Mesendoderm (in vitro differentiated cells): ENCODE measurements around the gene COMMD1.

Experiments used
- DNase-seq: peaks from one replicate; pipeline ENCODE4 v3.0.0; 2013
- H2AK5ac ChIP-seq: 2 replicates; pipeline ENCODE4 v1.6.1; 2013; ENCODE audit warnings: low read length, inconsistent platforms
- H2BK120ac ChIP-seq: 2 replicates; pipeline ENCODE4 v1.6.1; 2013; ENCODE audit warnings: low read depth, mild to moderate bottlenecking, low read length, moderate library complexity, mixed read lengths
- H2BK15ac ChIP-seq: replicated peaks from 2 replicates; pipeline ENCODE4 v1.6.1; 2013; ENCODE audit warnings: low read depth, mild to moderate bottlenecking, moderate library complexity
- H2BK5ac ChIP-seq: 2 replicates; pipeline ENCODE4 v1.6.1; 2013; ENCODE audit warnings: low read length, inconsistent platforms
- H3K18ac ChIP-seq: 2 replicates; pipeline ENCODE4 v1.6.1; 2013; ENCODE audit warnings: mild to moderate bottlenecking, low read length, mixed read lengths
- H3K23ac ChIP-seq: one replicate; pipeline ENCODE4 v1.6.1; 2013; ENCODE audit warnings: low read length
- H3K27ac ChIP-seq: 2 replicates; pipeline ENCODE4 v1.5.1; 2013; ENCODE audit warnings: low read depth, mild to moderate bottlenecking, inconsistent platforms, low read length, moderate library complexity
- H3K27me3 ChIP-seq: 2 replicates; pipeline ENCODE4 v1.6.1; 2013; ENCODE audit warnings: low read length, control low read depth, mild to moderate bottlenecking, inconsistent platforms; ENCODE audit not compliant: insufficient read depth, poor library complexity
- H3K36me3 ChIP-seq: 2 replicates; pipeline ENCODE4 v1.6.1; 2013; ENCODE audit warnings: low read length, inconsistent platforms; ENCODE audit not compliant: control insufficient read depth, insufficient read depth
- H3K4ac ChIP-seq: one replicate; pipeline ENCODE4 v1.6.1; 2013; ENCODE audit warnings: low read depth, mild to moderate bottlenecking, low read length, moderate library complexity
- H3K4me1 ChIP-seq: 2 replicates; pipeline ENCODE4 v1.6.1; 2013; ENCODE audit warnings: low read depth, low read length, inconsistent platforms; ENCODE audit not compliant: control insufficient read depth
- H3K4me2 ChIP-seq: 2 replicates; pipeline ENCODE4 v1.6.1; 2013; ENCODE audit warnings: low read length
- H3K4me3 ChIP-seq: 2 replicates; pipeline ENCODE4 v1.5.1; 2013; ENCODE audit warnings: mild to moderate bottlenecking, low read length
- H3K56ac ChIP-seq: one replicate; pipeline ENCODE4 v1.6.1; 2013; ENCODE audit warnings: low read length
- H3K79me1 ChIP-seq: 2 replicates; pipeline ENCODE4 v1.6.1; 2013; ENCODE audit warnings: low read length, inconsistent platforms
- H3K79me2 ChIP-seq: 2 replicates; pipeline ENCODE4 v1.6.1; 2013; ENCODE audit warnings: mild to moderate bottlenecking, low read length; ENCODE audit not compliant: control insufficient read depth, insufficient read depth
- H3K9ac ChIP-seq: 2 replicates; pipeline ENCODE4 v1.6.1; 2013; ENCODE audit warnings: low read length, inconsistent platforms
- H4K5ac ChIP-seq: one replicate; pipeline ENCODE4 v1.6.1; 2013; ENCODE audit warnings: low read length
- H4K8ac ChIP-seq: one replicate; pipeline ENCODE4 v1.6.1; 2013; ENCODE audit warnings: low read depth, mild to moderate bottlenecking, control low read depth, low read length, moderate library complexity
- WGBS: extraction: QIAGEN DNeasy Blood & Tissue Kit; methylation state at CpG from one replicate; pipeline ENCODE4 v1.1.7; 2013; ENCODE audit warnings: low lambda C conversion rate, missing lambda C conversion rate; ENCODE audit not compliant: insufficient coverage; ENCODE audit errors: extremely low coverage; 5-methylcytosine and 5-hydroxymethylcytosine counted together

The COMMD1 gene

GRCh38 chr2:61988462-61989366 is 83.2 kb downstream of the COMMD1 start:
- Histone ChIP-seq H3K27ac (no peak overlapping the region), H3K4ac (no peak overlapping the region), H3K4me2 (no peak overlapping the region), H4K5ac (no peak overlapping the region), H3K36me3 (no peaks in the 10 kb centered on the region), H3K4me1 (no peaks in the 10 kb centered on the region), H3K9ac (no peak overlapping the region), H3K23ac (no peak overlapping the region), H2BK120ac (no peak overlapping the region), H3K79me2 (no peaks in the 10 kb centered on the region), H2AK5ac (no peak overlapping the region), H3K27me3 (no peaks in the 10 kb centered on the region), H3K56ac (no peak overlapping the region), H4K8ac (no peak overlapping the region), H3K79me1 (no peaks in the 10 kb centered on the region), H2BK15ac (no peak overlapping the region), H3K4me3 (no peak overlapping the region), H2BK5ac (no peak overlapping the region), H3K18ac (no peak overlapping the region)
- no CpG with 5 or more reads among the region's 6 CpGs for WGBS
- peak; percentile 13 for DNase-seq

DNA sequence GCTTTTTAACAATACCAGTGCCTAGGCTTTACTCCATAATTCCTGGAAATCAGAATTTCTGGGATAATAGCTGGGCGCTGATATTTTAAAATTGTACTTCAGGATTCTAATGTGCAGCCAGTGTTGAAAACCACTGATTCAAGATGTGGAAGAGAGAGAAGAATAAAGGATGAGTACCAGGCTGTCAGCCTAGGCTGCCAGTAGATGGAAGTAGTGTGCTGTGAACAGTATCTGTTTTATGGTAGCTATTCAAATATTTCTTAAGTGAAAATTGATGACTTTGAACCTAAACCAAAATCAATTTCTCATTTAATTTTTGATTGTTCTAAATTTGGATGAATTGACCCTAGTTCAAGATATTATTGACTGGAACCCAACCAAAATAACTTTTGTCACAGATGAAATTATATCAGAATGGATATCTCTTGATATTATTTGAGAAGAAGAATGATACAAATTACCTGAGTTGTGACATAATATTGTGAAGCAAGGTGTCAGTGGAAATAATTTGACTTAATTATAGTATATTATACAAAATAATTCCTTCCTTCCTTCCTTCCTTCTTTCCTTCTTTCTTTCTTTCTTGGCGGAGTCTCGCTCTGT is 88.0 kb downstream of the COMMD1 start:
- Histone ChIP-seq H2BK120ac (no peak overlapping the region), H3K9ac (no peak overlapping the region), H3K36me3 (no peaks in the 10 kb centered on the region), H4K8ac (no peak overlapping the region), H3K56ac (no peak overlapping the region), H3K27ac (no peak overlapping the region), H2AK5ac (no peak overlapping the region), H3K4me3 (no peak overlapping the region), H4K5ac (no peak overlapping the region), H3K79me2 (no peaks in the 10 kb centered on the region), H3K4me1 (no peaks in the 10 kb centered on the region), H3K27me3 (peaks cover 2% of the 10 kb centered on the region), H2BK15ac (no peak overlapping the region), H3K18ac (peak overlapping the region; percentile 18), H2BK5ac (no peak overlapping the region), H3K4me2 (no peak overlapping the region), H3K23ac (no peak overlapping the region), H3K79me1 (no peaks in the 10 kb centered on the region), H3K4ac (no peak overlapping the region)
- DNase-seq: peak; percentile 64
- no CpG with 5 or more reads among the region's 3 CpGs for WGBS

DNA sequence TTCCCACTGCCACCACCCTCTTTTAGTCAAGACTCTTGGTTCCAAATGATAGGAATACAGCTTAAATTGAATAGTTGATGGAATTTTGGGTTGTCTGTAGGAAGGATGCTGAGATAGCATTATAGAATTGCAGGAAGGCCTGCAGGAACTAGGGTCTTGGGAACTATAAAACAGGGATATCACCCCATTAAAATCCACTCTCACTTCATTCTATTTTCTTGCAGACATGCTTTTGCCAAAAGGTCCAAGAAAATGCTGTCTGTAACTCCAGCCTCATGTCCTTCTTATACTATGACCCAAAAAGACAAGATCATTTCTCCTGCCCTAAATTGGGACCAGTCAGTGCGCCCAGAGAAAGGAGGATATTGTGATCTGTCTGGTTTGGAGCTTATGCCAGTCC is 89.1 kb downstream of the COMMD1 start:
- H3K27me3 ChIP-seq: peaks cover 2% of the 10 kb centered on the region
- no peaks in the 10 kb centered on the region for H3K4me1 ChIP-seq
- H3K4me3 ChIP-seq: no peak overlapping the region
- H3K4me2 ChIP-seq: no peak overlapping the region
- no peaks in the 10 kb centered on the region for H3K79me2 ChIP-seq
- peak overlapping the region; percentile 50 for H3K23ac ChIP-seq
- peak overlapping the region; percentile 72 for H2AK5ac ChIP-seq
- H3K27ac ChIP-seq: no peak overlapping the region
- no CpG with 5 or more reads among the region's 1 CpG for WGBS
- no peak overlapping the region for H4K8ac ChIP-seq
- H3K56ac ChIP-seq: peak overlapping the region; percentile 47
- no peaks in the 10 kb centered on the region for H3K79me1 ChIP-seq
- no peak overlapping the region for H3K4ac ChIP-seq
- no peak for DNase-seq
- H2BK120ac ChIP-seq: peak overlapping the region; percentile 68
- H4K5ac ChIP-seq: no peak overlapping the region
- H3K18ac ChIP-seq: peak overlapping the region; percentile 40
- no peak overlapping the region for H2BK5ac ChIP-seq
- H3K9ac ChIP-seq: no peak overlapping the region
- no peaks in the 10 kb centered on the region for H3K36me3 ChIP-seq
- H2BK15ac ChIP-seq: no peak overlapping the region

DNA sequence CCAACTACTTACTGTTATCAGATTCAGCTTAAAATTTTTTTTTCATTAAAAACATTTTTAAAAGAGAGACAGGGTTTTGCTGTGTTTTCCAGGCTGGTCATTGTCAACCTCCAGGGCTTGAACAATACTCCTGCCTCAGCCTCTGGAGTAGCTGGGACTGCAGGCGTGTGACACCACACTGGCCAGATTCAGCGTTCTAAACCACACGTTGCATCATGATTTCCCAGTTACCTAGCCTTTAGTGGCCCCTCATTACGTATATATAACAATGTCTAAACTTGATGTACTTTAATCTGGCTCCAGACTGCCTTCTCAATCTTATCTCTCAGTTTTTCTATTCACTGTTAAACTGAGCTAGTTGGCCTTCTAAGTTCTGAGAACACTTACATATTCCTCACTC is 89.6 kb downstream of the COMMD1 start:
- Histone ChIP-seq H3K18ac (peak overlapping the region; percentile 40), H2BK15ac (no peak overlapping the region), H3K27ac (no peak overlapping the region), H3K27me3 (peaks cover 2% of the 10 kb centered on the region), H2BK120ac (peak overlapping the region; percentile 68), H2BK5ac (no peak overlapping the region), H3K9ac (no peak overlapping the region), H2AK5ac (no peak overlapping the region), H3K4me2 (no peak overlapping the region), H3K4me3 (no peak overlapping the region), H4K5ac (no peak overlapping the region), H3K79me1 (no peaks in the 10 kb centered on the region), H3K4ac (no peak overlapping the region), H3K23ac (no peak overlapping the region), H4K8ac (no peak overlapping the region), H3K79me2 (no peaks in the 10 kb centered on the region), H3K36me3 (no peaks in the 10 kb centered on the region), H3K56ac (peak overlapping the region; percentile 65), H3K4me1 (no peaks in the 10 kb centered on the region)
- DNase-seq: no peak
- WGBS: no CpG with 5 or more reads among the region's 4 CpGs

- Histone ChIP-seq H3K56ac (no peak overlapping the region), H3K4me2 (no peak overlapping the region)
- WGBS: no CpG with 5 or more reads among the region's 2 CpGs
Measured at GRCh38 chr2:61995515-61995914, 90.0 kb downstream of the COMMD1 start.

More at GRCh38 chr2:61995515-61995914, 90.0 kb downstream of the COMMD1 start:
- no peak overlapping the region for H2BK15ac ChIP-seq
- no peaks in the 10 kb centered on the region for H3K79me1 ChIP-seq
- H3K27ac ChIP-seq: no peak overlapping the region
- no peaks in the 10 kb centered on the region for H3K36me3 ChIP-seq
- H3K4me3 ChIP-seq: no peak overlapping the region
- no peaks in the 10 kb centered on the region for H3K79me2 ChIP-seq
- no peak overlapping the region for H3K18ac ChIP-seq
- H4K8ac ChIP-seq: no peak overlapping the region
- H3K4ac ChIP-seq: no peak overlapping the region
- peaks cover 2% of the 10 kb centered on the region for H3K27me3 ChIP-seq
- no peak overlapping the region for H2BK120ac ChIP-seq
- H3K4me1 ChIP-seq: no peaks in the 10 kb centered on the region
- no peak overlapping the region for H4K5ac ChIP-seq
- H3K23ac ChIP-seq: no peak overlapping the region
- H3K9ac ChIP-seq: no peak overlapping the region
- no peak for DNase-seq
- H2BK5ac ChIP-seq: no peak overlapping the region
- no peak overlapping the region for H2AK5ac ChIP-seq
